A673 (cell line): Measurements from ENCODE around the gene KIF12. TPM values are rescaled to one million over a fixed set of nuclear protein-coding genes. Genes with fewer than 3 reads are reported as not detected.
"Not testable (repeated sequence)": the region's sequence is repeated elsewhere in the genome, so short reads cannot be mapped to it uniquely, and the experiment has no call there.

Experiments
- BruUV-seq: library from RNA; stranded (reverse); fragments of 400-500 nt; replicated peaks from 2 replicates; lab custom pipeline; 2021; lab: Mats Ljungman, UMichigan
- CTCF ChIA-PET: fragments of 300-600 bp; sonication (Branson Sonifier 250); formaldehyde crosslinking; loops from one replicate; lab custom pipeline; 2022; ENCODE audit warnings: antibody characterized with exemption; lab: Charles Lee
- POLR2A ChIA-PET: fragments of 300-600 bp; sonication (Branson Sonifier 250); formaldehyde crosslinking; loops from one replicate; lab custom pipeline; 2022; ENCODE audit warnings: antibody characterized with exemption; ENCODE audit not compliant: low non-redundant PET; lab: Charles Lee
- DNase-seq: peaks from one replicate; pipeline ENCODE4 v3.0.0-alpha.2; 2015; ENCODE audit warnings: low spot score
- H3K27ac ChIP-seq: fragments of 200-600 bp; sonication (generic); 2 replicates; pipeline ENCODE4 v1.5.1; 2016; ENCODE audit warnings: mixed run types, low read depth, mild to moderate bottlenecking, mixed read lengths, antibody characterized with exemption, low read length; ENCODE audit not compliant: poor library complexity, severe bottlenecking
- H3K27me3 ChIP-seq: fragments of 200-600 bp; sonication (generic); replicated peaks from 2 replicates; pipeline ENCODE4 v1.6.1; 2017; ENCODE audit warnings: mixed run types, low read depth, mild to moderate bottlenecking, mixed read lengths, antibody characterized with exemption, low read length; ENCODE audit not compliant: insufficient read depth, poor library complexity
- H3K36me3 ChIP-seq: fragments of 200-600 bp; sonication (generic); 2 replicates; pipeline ENCODE4 v1.6.1; 2016; ENCODE audit warnings: mixed run types, mild to moderate bottlenecking, mixed read lengths, antibody characterized with exemption, low read length; ENCODE audit not compliant: insufficient read depth, poor library complexity, severe bottlenecking
- H3K4me1 ChIP-seq: fragments of 200-600 bp; sonication (generic); 2 replicates; pipeline ENCODE4 v1.6.1; 2017; ENCODE audit warnings: mixed run types, mild to moderate bottlenecking, mixed read lengths, antibody characterized with exemption, low read length; ENCODE audit not compliant: insufficient read depth, poor library complexity, severe bottlenecking
- H3K4me3 ChIP-seq: fragments of 200-600 bp; sonication (generic); 2 replicates; pipeline ENCODE4 v1.5.1; 2016; ENCODE audit warnings: low read depth, mixed run types, mild to moderate bottlenecking, mixed read lengths, low read length; ENCODE audit not compliant: poor library complexity, severe bottlenecking
- H3K9me3 ChIP-seq: fragments of 200-600 bp; sonication (generic); 2 replicates; pipeline ENCODE4 v1.6.1; 2016; ENCODE audit warnings: mixed run types, low read depth, mild to moderate bottlenecking, mixed read lengths, antibody characterized with exemption, low read length; ENCODE audit not compliant: poor library complexity, severe bottlenecking
- EZH2 ChIP-seq: fragments of 200-600 bp; sonication (generic); IDR thresholded peaks from 2 replicates; pipeline ENCODE4 v1.6.1; 2017; ENCODE audit warnings: borderline replicate concordance, low read depth, mild to moderate bottlenecking, mixed read lengths, antibody characterized with exemption, low read length; ENCODE audit not compliant: poor library complexity, severe bottlenecking
- intact Hi-C: fragments of 100-400 bp; cut with micrococcal nuclease; formaldehyde crosslinking; loops from one replicate; pipeline ENCODE4 v1.10.0; 2022; ENCODE audit not compliant: unreplicated experiment
- total RNA-seq: library from RNA; stranded (reverse); gene quantifications from 2 replicates; pipeline ENCODE4 v1.2.3, GENCODE V29; 2021
- TF ChIP-seq, protein P1 (sequence below): fragments of 300-800, 200-600 bp; sonication (generic); conservative IDR thresholded peaks from 2 replicates; pipeline ENCODE4 v1.5.1; 2017; ENCODE audit warnings: low read depth, mild to moderate bottlenecking, antibody characterized with exemption, low read length, moderate library complexity, mixed read lengths

KIF12 gene
- total RNA-seq, 1 experiment from 2014 or later, result not detected

DNA sequence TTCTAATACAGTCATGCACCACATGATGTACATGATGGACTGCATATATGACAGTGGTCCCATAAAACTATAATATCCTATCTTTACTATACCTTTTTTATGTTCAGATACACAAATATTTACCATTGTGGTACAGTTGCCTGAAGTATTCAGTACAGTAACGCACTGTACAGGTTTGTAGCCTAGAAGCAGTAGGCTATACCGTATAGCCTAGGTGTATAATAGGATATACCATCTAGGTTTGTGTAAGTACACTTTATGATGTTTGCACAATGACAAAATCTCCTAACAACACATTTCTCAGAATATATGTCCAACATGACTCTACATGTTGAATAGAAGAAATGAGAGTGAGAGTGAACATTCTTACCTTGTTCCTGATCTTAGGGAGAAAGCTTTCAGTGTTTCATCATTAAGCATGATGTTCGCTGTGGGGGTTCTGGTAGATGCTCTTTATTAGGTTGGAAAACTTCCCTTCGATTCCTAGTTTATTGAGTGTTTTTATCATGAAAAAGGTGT lies 52.8 kb downstream of the KIF12 start:
- ChIA-PET CTCF (no interaction called here), POLR2A (no interaction called here)
- no peaks in the 10 kb centered on the region for H3K4me1 ChIP-seq
- no peak overlapping the region for H3K27ac ChIP-seq
- peaks cover 16% of the 10 kb centered on the region for H3K36me3 ChIP-seq
- H3K27me3 ChIP-seq, result no peaks in the 10 kb centered on the region
- intact Hi-C loops, result loop anchor here (2.0 kb wide), 1 partner anchor 239 kb away; no protein-coding TSS in a partner anchor
- H3K4me3 ChIP-seq, result no peak overlapping the region
- no TSS peak for BruUV-seq
- H3K9me3 ChIP-seq, result no peaks in the 10 kb centered on the region
- DNase-seq, result no peak
- TF ChIP-seq, protein P1, sequence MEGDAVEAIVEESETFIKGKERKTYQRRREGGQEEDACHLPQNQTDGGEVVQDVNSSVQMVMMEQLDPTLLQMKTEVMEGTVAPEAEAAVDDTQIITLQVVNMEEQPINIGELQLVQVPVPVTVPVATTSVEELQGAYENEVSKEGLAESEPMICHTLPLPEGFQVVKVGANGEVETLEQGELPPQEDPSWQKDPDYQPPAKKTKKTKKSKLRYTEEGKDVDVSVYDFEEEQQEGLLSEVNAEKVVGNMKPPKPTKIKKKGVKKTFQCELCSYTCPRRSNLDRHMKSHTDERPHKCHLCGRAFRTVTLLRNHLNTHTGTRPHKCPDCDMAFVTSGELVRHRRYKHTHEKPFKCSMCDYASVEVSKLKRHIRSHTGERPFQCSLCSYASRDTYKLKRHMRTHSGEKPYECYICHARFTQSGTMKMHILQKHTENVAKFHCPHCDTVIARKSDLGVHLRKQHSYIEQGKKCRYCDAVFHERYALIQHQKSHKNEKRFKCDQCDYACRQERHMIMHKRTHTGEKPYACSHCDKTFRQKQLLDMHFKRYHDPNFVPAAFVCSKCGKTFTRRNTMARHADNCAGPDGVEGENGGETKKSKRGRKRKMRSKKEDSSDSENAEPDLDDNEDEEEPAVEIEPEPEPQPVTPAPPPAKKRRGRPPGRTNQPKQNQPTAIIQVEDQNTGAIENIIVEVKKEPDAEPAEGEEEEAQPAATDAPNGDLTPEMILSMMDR, result no peak
- no peak for TF ChIP-seq EZH2

DNA sequence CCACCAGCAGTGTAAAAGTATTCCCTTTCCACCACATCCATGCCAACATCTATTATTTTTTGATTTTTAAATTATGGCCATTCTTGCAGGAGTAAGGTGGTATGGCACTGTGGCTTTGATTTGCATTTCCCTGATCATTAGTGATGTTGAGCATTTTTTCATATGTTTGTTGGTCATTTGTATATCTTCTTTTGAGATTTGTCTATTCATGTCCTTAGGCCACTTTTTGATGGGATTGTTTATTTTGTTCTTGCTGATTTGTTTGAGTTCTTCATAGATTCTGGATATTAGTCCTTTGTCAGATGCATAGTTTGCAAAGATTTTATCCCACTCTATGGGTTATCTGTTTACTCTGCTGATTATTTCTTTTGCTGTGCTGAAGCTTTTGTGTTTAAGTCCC lies 55.4 kb downstream of the KIF12 start:
- H3K4me1 ChIP-seq, DNase-seq, POLR2A ChIA-PET, H3K27ac ChIP-seq, intact Hi-C loops, BruUV-seq, H3K27me3 ChIP-seq, CTCF ChIA-PET, H3K9me3 ChIP-seq, H3K4me3 ChIP-seq: not testable (repeated sequence)
- H3K36me3 ChIP-seq, result peaks cover 19% of the 10 kb centered on the region

Other genes starting within 250 kb of the KIF12 start
- gene ZNF618, start 223.0 kb downstream of the KIF12 start, total RNA-seq, result 29.4 and 36.5 TPM in 2 replicates
- gene AMBP, start 21.0 kb downstream of the KIF12 start, total RNA-seq, result not detected in 2 replicates
- gene COL27A1, start 56.2 kb upstream of the KIF12 start, total RNA-seq, result 37.0 and 37.6 TPM in 2 replicates
- not detected in 2 replicates for gene ORM1, start 223.8 kb upstream of the KIF12 start, total RNA-seq
- not detected in 2 replicates for gene ORM2, start 230.6 kb upstream of the KIF12 start, total RNA-seq